Natural killer cell (primary cell): ENCODE results near the gene STX5. TPM values are rescaled to one million over a fixed set of nuclear protein-coding genes. Genes with fewer than 3 reads are reported as not detected.

Source experiments
- ATAC-seq, 3 donors: fragments of 150-1000 bp in 2 of 3; fragments of 200-7000 bp in 1 of 3; cut with Tn5 transposase; 1 replicate in 1 of 3; 2 replicates in 2 of 3; pipeline ENCODE4 v1.10.0; 2021; ENCODE audit warnings: mild to moderate bottlenecking in 2 of 3, moderate library complexity in 2 of 3
- DNase-seq, 2 donors: peaks; one replicate each; pipeline versions ENCODE4 v3.0.0 to v3.0.0-alpha.2; 2013 to 2021; ENCODE audit warnings: mixed read lengths in 1 of 2
- H3K27ac ChIP-seq: one replicate; pipeline ENCODE4 v1.5.1; 2013; ENCODE audit warnings: mild to moderate bottlenecking, low read length
- H3K27me3 ChIP-seq: one replicate; pipeline ENCODE4 v1.6.1; 2013; ENCODE audit warnings: low read length; ENCODE audit not compliant: control insufficient read depth, insufficient read depth
- H3K36me3 ChIP-seq: one replicate; pipeline ENCODE4 v1.6.1; 2013; ENCODE audit warnings: low read length; ENCODE audit not compliant: control insufficient read depth, insufficient read depth
- H3K4me1 ChIP-seq: one replicate; pipeline ENCODE4 v1.6.1; 2013; ENCODE audit warnings: low read length; ENCODE audit not compliant: control insufficient read depth, insufficient read depth
- H3K4me3 ChIP-seq: one replicate; pipeline ENCODE4 v1.5.1; 2013; ENCODE audit warnings: low read length
- H3K9me3 ChIP-seq: one replicate; pipeline ENCODE4 v1.6.1; 2013; ENCODE audit warnings: low read length; ENCODE audit not compliant: control insufficient read depth, insufficient read depth
- H3K27ac Mint-ChIP-seq, 2 donors: one replicate each; pipeline ENCODE4 v1.8.0; 2022; ENCODE audit warnings: mild to moderate bottlenecking in 2 of 2, mixed read lengths in 2 of 2, moderate library complexity in 1 of 2
- H3K27me3 Mint-ChIP-seq, 2 donors: one replicate each; pipeline ENCODE4 v1.8.0; 2022; ENCODE audit warnings: low read depth in 2 of 2, mixed read lengths in 2 of 2
- H3K36me3 Mint-ChIP-seq: one replicate; pipeline ENCODE4 v1.8.0; 2022; ENCODE audit warnings: mixed read lengths
- H3K4me1 Mint-ChIP-seq, 2 donors: one replicate each; pipeline ENCODE4 v1.8.0; 2022; ENCODE audit warnings: mixed read lengths in 2 of 2
- H3K4me3 Mint-ChIP-seq: one replicate; pipeline ENCODE4 v1.8.0; 2022; ENCODE audit warnings: mild to moderate bottlenecking, moderate library complexity, mixed read lengths
- H3K9me3 Mint-ChIP-seq, 2 donors: one replicate each; pipeline ENCODE4 v1.8.0; 2022; ENCODE audit warnings: mixed read lengths in 2 of 2
- CTCF ChIP-seq: fragments of 200-600 bp; IDR thresholded peaks from one replicate; pipeline ENCODE4 v1.8.0; 2022; ENCODE audit warnings: antibody characterized with exemption
- WGBS: methylation state at CpG from one replicate; pipeline ENCODE4 v1.1.7; 2013; ENCODE audit warnings: missing lambda C conversion rate; ENCODE audit not compliant: insufficient coverage; 5-methylcytosine and 5-hydroxymethylcytosine counted together
- intact Hi-C: fragments of 100-400 bp; cut with micrococcal nuclease; formaldehyde crosslinking; loops from one replicate; pipeline ENCODE4 v1.14.2; 2022
- total RNA-seq, 4 donors: library from RNA; stranded (reverse); fragments of 120-200 nt in 1 of 4; gene quantifications; one replicate each; pipeline versions ENCODE4 v1.2.3 to v1.2.4, GENCODE V29; 2013 to 2022

STX5 gene
- total RNA-seq, 3 donors from 2014 or later (not counting 1 experiment from before 2014, with no cell fraction given), result 138 to 171 (median 166) TPM

DNA sequence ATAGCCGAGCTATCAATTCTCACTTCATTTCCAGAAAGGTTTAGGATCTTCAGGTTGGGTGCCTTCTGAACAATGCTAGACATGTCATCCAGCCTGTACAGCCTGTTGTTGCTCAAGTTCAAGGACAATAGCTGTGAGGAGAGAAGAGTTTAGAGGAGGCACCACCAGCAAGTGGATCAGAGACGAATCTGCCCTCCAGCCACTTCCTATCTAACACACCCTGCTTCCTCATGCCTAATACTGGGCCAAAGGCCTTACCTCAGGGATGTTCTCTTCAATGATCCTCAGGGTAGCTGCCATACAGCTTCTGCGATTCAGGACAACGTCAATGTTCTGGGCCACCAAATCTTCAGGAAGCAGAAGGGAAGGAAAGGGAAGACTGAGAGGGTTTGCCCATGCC is 30.8 kb downstream of the STX5 start:
- ATAC-seq, result no peak
- no peak overlapping the region for H3K4me3 Mint-ChIP-seq

DNA sequence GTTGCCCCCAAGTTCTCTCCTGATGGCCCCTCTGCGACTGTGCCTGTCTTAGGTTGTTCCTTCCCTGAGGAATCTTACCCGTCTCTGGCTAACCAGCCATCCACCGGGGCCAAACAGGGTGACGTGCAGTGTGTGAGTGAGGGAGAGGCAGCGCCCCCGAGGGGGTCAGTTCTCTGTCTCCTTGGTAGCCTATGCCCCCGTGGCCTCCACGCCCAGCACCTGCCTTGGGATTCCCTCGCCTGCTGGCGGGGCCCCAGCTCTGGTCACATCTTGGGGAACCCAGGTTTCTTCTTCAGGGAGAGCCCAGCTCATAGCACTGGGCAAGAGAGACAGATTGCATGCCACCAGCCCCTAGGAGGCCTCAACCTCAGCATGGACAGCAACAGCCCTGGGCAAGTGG is 32.4 kb downstream of the STX5 start:
- no peak overlapping the region for H3K27ac Mint-ChIP-seq
- whole genome bisulfite sequencing, result 96% methylated on average over 10 of the region's 10 CpGs
- intact Hi-C loops, result no loop called here
- no peak for TF ChIP-seq CTCF
- ATAC-seq, result no peak
- no peaks in the 10 kb centered on the region for H3K27me3 Mint-ChIP-seq
- H3K4me3 Mint-ChIP-seq, result no peak overlapping the region
- H3K4me3 ChIP-seq, result no peak overlapping the region
- peaks cover 16 to 35% of the 10 kb centered on the region in 2 donors for H3K4me1 Mint-ChIP-seq
- H3K4me1 ChIP-seq, result peaks cover 9% of the 10 kb centered on the region
- peaks cover 3% of the 10 kb centered on the region for H3K36me3 Mint-ChIP-seq
- no peak overlapping the region for H3K27ac ChIP-seq
- no peak for DNase-seq
- H3K27me3 ChIP-seq, result no peaks in the 10 kb centered on the region
- H3K9me3 ChIP-seq, result no peaks in the 10 kb centered on the region
- H3K36me3 ChIP-seq, result peaks cover 85% of the 10 kb centered on the region
- no peaks in the 10 kb centered on the region for H3K9me3 Mint-ChIP-seq

More for the DNA sequence above, 30.8 kb downstream of the STX5 start:
- H3K27ac ChIP-seq, result no peak overlapping the region
- no peaks in the 10 kb centered on the region for H3K27me3 ChIP-seq
- peak overlapping the region in 1 of 2 donors; percentile 43 for H3K27ac Mint-ChIP-seq
- DNase-seq, result no peak
- WGBS, result 88% methylated on average over 4 of the region's 4 CpGs
- peaks cover 69% of the 10 kb centered on the region for H3K36me3 ChIP-seq
- H3K27me3 Mint-ChIP-seq, result no peaks in the 10 kb centered on the region
- peaks cover 18% of the 10 kb centered on the region for H3K4me1 ChIP-seq
- intact Hi-C loops, result no loop called here
- TF ChIP-seq CTCF, result no peak
- H3K36me3 Mint-ChIP-seq, result no peaks in the 10 kb centered on the region
- H3K4me3 ChIP-seq, result no peak overlapping the region
- no peaks in the 10 kb centered on the region for H3K9me3 ChIP-seq
- no peaks in the 10 kb centered on the region for H3K9me3 Mint-ChIP-seq
- peaks cover 20 to 46% of the 10 kb centered on the region in 2 donors for H3K4me1 Mint-ChIP-seq

GRCh38 chr11:62796281-62796680 is 35.6 kb downstream of the STX5 start:
- intact Hi-C loops, result no loop called here
- no peak overlapping the region for H3K27ac Mint-ChIP-seq

More at GRCh38 chr11:62796281-62796680, 35.6 kb downstream of the STX5 start:
- Mint-ChIP-seq H3K9me3 (no peaks in the 10 kb centered on the region), H3K4me1 (peaks cover 14 to 23% of the 10 kb centered on the region in 2 donors), H3K27me3 (no peaks in the 10 kb centered on the region), H3K4me3 (no peak overlapping the region), H3K36me3 (peaks cover 9% of the 10 kb centered on the region)
- peaks cover 11% of the 10 kb centered on the region for H3K4me1 ChIP-seq
- peaks cover 82% of the 10 kb centered on the region for H3K36me3 ChIP-seq
- no peak overlapping the region for H3K27ac ChIP-seq
- no peak for ATAC-seq
- no peak overlapping the region for H3K4me3 ChIP-seq
- TF ChIP-seq CTCF, result no peak
- no peak for DNase-seq
- WGBS, result 95% methylated on average over 7 of the region's 7 CpGs
- H3K27me3 ChIP-seq, result no peaks in the 10 kb centered on the region
- H3K9me3 ChIP-seq, result no peaks in the 10 kb centered on the region
